ENCODE results near the gene ANKRD33B. TPM values are rescaled to one million over a fixed set of nuclear protein-coding genes. Genes with fewer than 3 reads are reported as not detected.

Gene ANKRD33B
- total and polyA plus RNA-seq, 2 of the 8 experiments (the other 6 are each of a cell fraction or from before 2014, with no cell fraction given): 6.9 to 20.6 TPM

DNA sequence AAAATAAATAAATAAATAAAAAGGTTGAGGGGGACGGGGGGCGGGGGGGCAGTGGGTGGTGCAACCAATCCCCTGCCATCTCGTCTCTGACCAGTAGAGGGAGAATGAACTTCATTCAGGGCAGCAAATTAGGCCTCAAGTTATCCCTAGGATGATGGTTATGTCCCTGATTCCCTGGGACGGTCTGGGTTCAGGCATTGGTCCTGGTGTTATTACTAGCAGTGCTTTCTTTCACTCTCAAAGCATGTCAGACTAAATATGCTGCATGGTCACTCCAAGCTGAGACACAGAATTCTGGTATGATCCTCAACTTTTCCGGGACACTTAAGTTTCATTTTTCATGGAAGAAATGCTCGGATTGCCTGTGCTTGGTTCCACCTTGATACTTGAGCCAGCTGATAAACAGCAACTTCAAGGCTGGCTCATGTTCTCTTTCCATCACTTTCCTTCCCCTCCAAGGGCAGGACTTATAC lies 137.7 kb downstream of the ANKRD33B start:
- H2BK20ac ChIP-seq (ENCODE audit: low read length): no peak overlapping the region
- peaks cover 4 to 17% (median 8%) of the 10 kb centered on the region in 4 experiments for H3K4me1 ChIP-seq (replicated peaks in 1 of 4; ENCODE audit: control insufficient read depth in 3 of 4, insufficient read depth in 4 of 4, low read length in 3 of 4)
- no peak overlapping the region for H2BK15ac ChIP-seq (ENCODE audit: low read length)
- no peak overlapping the region for H4K8ac ChIP-seq (ENCODE audit: extremely low read depth, insufficient read depth, low read length)
- H3K4me3 ChIP-seq (ENCODE audit: extremely low read depth in 1 of 4, insufficient read depth in 2 of 4, low read depth in 3 of 4, low read length in 4 of 4): no peak overlapping the region
- no peak overlapping the region for H3K27ac ChIP-seq (ENCODE audit: low read depth, low read length)
- H3K9me3 ChIP-seq (ENCODE audit: insufficient read depth in 2 of 2, low read depth in 1 of 2, low read length in 1 of 2): no peaks in the 10 kb centered on the region
- no peak overlapping the region for H3K23ac ChIP-seq (ENCODE audit: insufficient read length)
- H2AFZ ChIP-seq (ENCODE audit: low read length): no peak overlapping the region
- no peaks in the 10 kb centered on the region for H3K36me3 ChIP-seq (ENCODE audit: control insufficient read depth in 2 of 4, insufficient read depth in 4 of 4, low read length in 3 of 4)
- no peak overlapping the region for H4K91ac ChIP-seq (replicated peaks; ENCODE audit: insufficient read length, low read length)
- no peak overlapping the region for H2BK5ac ChIP-seq (ENCODE audit: low read depth, low read length)
- no peak overlapping the region for H2BK120ac ChIP-seq (replicated peaks; ENCODE audit: low read depth, low read length)
- H4K20me1 ChIP-seq (replicated peaks in 1 of 2; ENCODE audit: control insufficient read depth in 1 of 2, insufficient read depth in 2 of 2, low read length in 2 of 2): peaks cover 1 to 2% of the 10 kb centered on the region in 2 experiments
- H3K79me2 ChIP-seq (ENCODE audit: control insufficient read depth in 1 of 2, insufficient read depth in 2 of 2, low read length in 2 of 2): no peaks in the 10 kb centered on the region
- no peak overlapping the region for H3K14ac ChIP-seq (ENCODE audit: insufficient read length)
- no peaks in the 10 kb centered on the region for H3K23me2 ChIP-seq (ENCODE audit: low read depth, low read length)
- no peak overlapping the region for H2BK12ac ChIP-seq (ENCODE audit: low read depth, low read length)
- H3K56ac ChIP-seq (replicated peaks; ENCODE audit: insufficient read length, low read depth, low read length): no peak overlapping the region
- peak in 1 of 2 experiments; percentile 73 for DNase-seq (ENCODE audit: low read depth in 1 of 2, low spot score in 2 of 2)
- no peak overlapping the region for H4K5ac ChIP-seq (ENCODE audit: insufficient read length, low read depth, low read length)
- H3K79me1 ChIP-seq (ENCODE audit: low read depth, low read length): peaks cover 2% of the 10 kb centered on the region; the same call in 1 of the 2 replicates
- H3K4ac ChIP-seq (replicated peaks; ENCODE audit: insufficient read length, low read depth, low read length): no peak overlapping the region
- H3K27me3 ChIP-seq (replicated peaks in 1 of 4; ENCODE audit: control insufficient read depth in 3 of 4, extremely low read depth in 1 of 4, insufficient read depth in 3 of 4, low read length in 3 of 4): no peaks in the 10 kb centered on the region
- ChIA-PET POLR2A (ENCODE audit: partially characterized antibody) (no interaction called here), CTCF (ENCODE audit: partially characterized antibody) (interaction anchor here (0.7 to 5.6 kb wide), 50 partner anchors 8 to 490 kb away, joined by 3 to 45 read pairs (median 4); no protein-coding TSS in a partner anchor)
- H3K9ac ChIP-seq (replicated peaks in 1 of 4; ENCODE audit: extremely low read depth in 1 of 4, low read depth in 3 of 4, low read length in 3 of 4): no peak overlapping the region
- no peak overlapping the region for H3K4me2 ChIP-seq (ENCODE audit: insufficient read depth in 1 of 2, low read depth in 2 of 2, low read length in 2 of 2)
- FAIRE-seq: no peak
- no peak overlapping the region; the same call in 1 of the 2 replicates for H3K18ac ChIP-seq (ENCODE audit: extremely low read depth, low read length)
- 58% methylated on average over 6 of the region's 6 CpGs; no CpG with 5 or more reads in 1 of the 2 experiments for WGBS, 2 experiments (ENCODE audit: extremely low coverage in 1 of 2, insufficient coverage in 1 of 2, insufficient read length in 1 of 2, insufficient replicate concordance in 2 of 2, low coverage in 1 of 2, low lambda C conversion rate in 2 of 2, missing lambda C conversion rate in 1 of 2)
- H2AK5ac ChIP-seq (ENCODE audit: low read depth, low read length): no peak overlapping the region; the same call in 1 of the 2 replicates
- no peak for TF ChIP-seq TEAD4 (IDR thresholded peaks at IDR 0.05; ENCODE audit: low read depth, low read length)
- TF ChIP-seq ATF3 (IDR thresholded peaks at IDR 0.05; ENCODE audit: insufficient read depth, low read depth, low read length): no peak
- no peak for TF ChIP-seq FOSL1 (IDR thresholded peaks at IDR 0.05; ENCODE audit: insufficient read depth, low read depth, low read length)
- no peak for TF ChIP-seq SIX5 (IDR thresholded peaks at IDR 0.05; ENCODE audit: low read depth, low read length)
- no peak for TF ChIP-seq JUN (IDR thresholded peaks at IDR 0.05; ENCODE audit: low read depth, low read length)
- TF ChIP-seq CBX8 (IDR thresholded peaks at IDR 0.05; ENCODE audit: borderline replicate concordance, low read depth, low read length): no peak
- peak; percentile 55 to 56 for TF ChIP-seq RAD21 (IDR thresholded peaks at IDR 0.05 in 1 of 2, conservative IDR thresholded peaks at IDR 0.05 in 1 of 2; ENCODE audit: low read depth in 2 of 2, low read length in 2 of 2)
- peak; percentile 48 to 67 (median 55) for TF ChIP-seq CTCF (IDR thresholded peaks at IDR 0.05; ENCODE audit: control extremely low read depth in 1 of 3, insufficient read depth in 1 of 3, low read depth in 1 of 3, low read length in 3 of 3)
- no peak for TF ChIP-seq SRF (IDR thresholded peaks at IDR 0.05; ENCODE audit: low read depth, low read length)
- no peak for TF ChIP-seq CHD1 (IDR thresholded peaks at IDR 0.05; ENCODE audit: low read depth, low read length)
